GM23338 (cell line): ENCODE data around the gene PACS1. TPM values are rescaled to one million over a fixed set of nuclear protein-coding genes. Genes with fewer than 3 reads are reported as not detected.

Experiments
- ATAC-seq: fragments of 200-7000 bp; cut with Tn5 transposase; 3 replicates; pipeline ENCODE4 v1.9.1; 2020
- DNase-seq: peaks from one replicate; pipeline ENCODE4 v3.0.0-alpha.2; 2015; ENCODE audit warnings: low spot score
- H2AFZ ChIP-seq: fragments of 200-600 bp; sonication (generic); 2 replicates; pipeline ENCODE4 v1.8.0; 2016; ENCODE audit warnings: antibody characterized with exemption, mild to moderate bottlenecking, moderate library complexity
- H3F3A ChIP-seq: fragments of 200-600 bp; sonication (generic); replicated peaks from 2 replicates; pipeline ENCODE4 v1.8.0; 2017; ENCODE audit warnings: antibody characterized with exemption, mixed run types, low read depth
- H3K27ac ChIP-seq: fragments of 200-600 bp; sonication (generic); 2 replicates; pipeline ENCODE4 v1.6.1; 2016; ENCODE audit warnings: low read depth
- H3K27me3 ChIP-seq: fragments of 200-600 bp; sonication (generic); 2 replicates; pipeline ENCODE4 v1.8.0; 2016; ENCODE audit warnings: mild to moderate bottlenecking, mixed run types, moderate library complexity; ENCODE audit not compliant: insufficient read depth
- H3K36me3 ChIP-seq: fragments of 200-600 bp; sonication (generic); 2 replicates; pipeline ENCODE4 v1.8.0; 2016; ENCODE audit warnings: mild to moderate bottlenecking; ENCODE audit not compliant: insufficient read depth
- H3K4me1 ChIP-seq: fragments of 200-600 bp; sonication (generic); 2 replicates; pipeline ENCODE4 v1.8.0; 2016; ENCODE audit warnings: mild to moderate bottlenecking, moderate library complexity; ENCODE audit not compliant: insufficient read depth
- H3K4me2 ChIP-seq: fragments of 200-600 bp; sonication (generic); 2 replicates; pipeline ENCODE4 v1.7.1; 2017; ENCODE audit warnings: mixed run types
- H3K4me3 ChIP-seq: fragments of 200-600 bp; sonication (generic); 2 replicates; pipeline ENCODE4 v1.6.1; 2016; ENCODE audit warnings: mixed run types
- H3K79me2 ChIP-seq: fragments of 200-600 bp; sonication (generic); replicated peaks from 2 replicates; pipeline ENCODE4 v1.8.0; 2017; ENCODE audit warnings: mild to moderate bottlenecking; ENCODE audit not compliant: insufficient read depth
- H3K9me2 ChIP-seq: fragments of 200-600 bp; sonication (generic); 2 replicates; pipeline ENCODE4 v1.8.0; 2017; ENCODE audit not compliant: insufficient read depth
- H4K20me1 ChIP-seq: fragments of 200-600 bp; sonication (generic); replicated peaks from 2 replicates; pipeline ENCODE4 v1.8.0; 2017; ENCODE audit warnings: mild to moderate bottlenecking; ENCODE audit not compliant: insufficient read depth
- H3K27ac Mint-ChIP-seq: 2 replicates; pipeline ENCODE4 v1.8.0; 2020; ENCODE audit warnings: inconsistent platforms, mild to moderate bottlenecking, moderate library complexity, mixed read lengths
- H3K27me3 Mint-ChIP-seq: 3 replicates; pipeline ENCODE4 v1.8.0; 2022; ENCODE audit warnings: low read depth, mild to moderate bottlenecking, moderate library complexity, mixed read lengths, inconsistent platforms; ENCODE audit not compliant: insufficient read depth, poor library complexity
- H3K36me3 Mint-ChIP-seq: 3 replicates; pipeline ENCODE4 v1.8.0; 2021; ENCODE audit warnings: low read depth, mild to moderate bottlenecking, inconsistent platforms, moderate library complexity, mixed read lengths
- H3K4me1 Mint-ChIP-seq: 3 replicates; pipeline ENCODE4 v1.8.0; 2020; ENCODE audit warnings: mild to moderate bottlenecking, inconsistent platforms, mixed read lengths
- H3K4me3 Mint-ChIP-seq: 3 replicates; pipeline ENCODE4 v1.8.0; 2021; ENCODE audit warnings: moderate library complexity, mild to moderate bottlenecking, inconsistent platforms, mixed read lengths
- H3K9me3 Mint-ChIP-seq: 3 replicates; pipeline ENCODE4 v1.8.0; 2020; ENCODE audit warnings: moderate library complexity, mild to moderate bottlenecking, inconsistent platforms, mixed read lengths
- EZH2phosphoT487 ChIP-seq: fragments of 200-600 bp; sonication (generic); IDR thresholded peaks from one replicate; pipeline ENCODE4 v1.8.1; 2018; ENCODE audit warnings: antibody characterized with exemption; ENCODE audit not compliant: unreplicated experiment
- POLR2AphosphoS5 ChIP-seq: IDR thresholded peaks from 2 replicates; pipeline ENCODE4 v1.6.1; 2016; ENCODE audit warnings: antibody characterized with exemption, low read depth
- STAT1 ChIP-seq: IDR thresholded peaks from one replicate; pipeline ENCODE4 v1.6.1; 2016; ENCODE audit warnings: antibody characterized with exemption; ENCODE audit not compliant: unreplicated experiment
- ZNF462 ChIP-seq: fragments of 250-450 bp; sonication (Bioruptor Pico); IDR thresholded peaks from 2 replicates; pipeline ENCODE4 v1.5.0; 2020; ENCODE audit warnings: mild to moderate bottlenecking, moderate library complexity
- polyA plus RNA-seq: library from polyadenylated mRNA; unstranded; fragments of >200 nt; fragmentation: Nextera tagmentation; extraction: Ambion mirVana; gene quantifications from 2 replicates; pipeline ENCODE4 v1.2.1, GENCODE V29; 2016
- total RNA-seq: library from RNA; depleted of rRNA; stranded (reverse); fragments of >200 nt; shearing (Covaris generic); gene quantifications from 2 replicates; pipeline ENCODE4 v1.2.3, GENCODE V29; 2014

The PACS1 gene
- total and polyA plus RNA-seq, 2 experiments from 2014 or later = 8.0 to 37.5 TPM

GRCh38 chr11:66062408-66062807 is 7.7 kb upstream of the PACS1 start:
- Histone ChIP-seq H3K36me3 (peaks cover 77% of the 10 kb centered on the region), H3K4me1 (no peaks in the 10 kb centered on the region), H3K9me2 (no peaks in the 10 kb centered on the region), H2AFZ (no peak overlapping the region), H3K4me3 (no peak overlapping the region), H3K27ac (no peak overlapping the region), H3K4me2 (no peak overlapping the region), H3K79me2 (peaks cover 21% of the 10 kb centered on the region), H3F3A (peaks cover 29% of the 10 kb centered on the region), H3K27me3 (no peaks in the 10 kb centered on the region), H4K20me1 (peaks cover 27% of the 10 kb centered on the region)
- Mint-ChIP-seq H3K27ac (no peak overlapping the region), H3K4me1 (no peaks in the 10 kb centered on the region), H3K36me3 (peaks cover 96% of the 10 kb centered on the region), H3K27me3 (peaks cover 2% of the 10 kb centered on the region), H3K9me3 (no peaks in the 10 kb centered on the region; the same call in 2 of the 3 replicates), H3K4me3 (no peak overlapping the region)
- DNase-seq (no peak), ATAC-seq (no peak)
- TF ChIP-seq STAT1 (no peak), EZH2phosphoT487 (no peak), POLR2AphosphoS5 (no peak)

- no peak for ATAC-seq
These were observed 6.2 kb upstream of the PACS1 start for GRCh38 chr11:66063900-66064299.

More at GRCh38 chr11:66063900-66064299, 6.2 kb upstream of the PACS1 start:
- Histone ChIP-seq H3K27me3 (no peaks in the 10 kb centered on the region), H3K4me1 (peaks cover 6% of the 10 kb centered on the region), H3K9me2 (no peaks in the 10 kb centered on the region), H3K4me3 (no peak overlapping the region), H3F3A (peaks cover 39% of the 10 kb centered on the region), H4K20me1 (peaks cover 27% of the 10 kb centered on the region), H3K79me2 (peaks cover 21% of the 10 kb centered on the region), H2AFZ (no peak overlapping the region), H3K36me3 (peaks cover 68% of the 10 kb centered on the region), H3K27ac (no peak overlapping the region), H3K4me2 (no peak overlapping the region)
- peaks cover 7% of the 10 kb centered on the region; the same call in 2 of the 3 replicates for H3K4me1 Mint-ChIP-seq
- H3K36me3 Mint-ChIP-seq = peaks cover 96% of the 10 kb centered on the region
- H3K9me3 Mint-ChIP-seq = no peaks in the 10 kb centered on the region; the same call in 2 of the 3 replicates
- peaks cover 6% of the 10 kb centered on the region for H3K27me3 Mint-ChIP-seq
- DNase-seq = no peak
- H3K4me3 Mint-ChIP-seq = no peak overlapping the region
- H3K27ac Mint-ChIP-seq = no peak overlapping the region
- TF ChIP-seq ZNF462 (CRISPR knock-in tag) = no peak
